ENCODE results near the gene ANHX.

ANHX gene

DNA sequence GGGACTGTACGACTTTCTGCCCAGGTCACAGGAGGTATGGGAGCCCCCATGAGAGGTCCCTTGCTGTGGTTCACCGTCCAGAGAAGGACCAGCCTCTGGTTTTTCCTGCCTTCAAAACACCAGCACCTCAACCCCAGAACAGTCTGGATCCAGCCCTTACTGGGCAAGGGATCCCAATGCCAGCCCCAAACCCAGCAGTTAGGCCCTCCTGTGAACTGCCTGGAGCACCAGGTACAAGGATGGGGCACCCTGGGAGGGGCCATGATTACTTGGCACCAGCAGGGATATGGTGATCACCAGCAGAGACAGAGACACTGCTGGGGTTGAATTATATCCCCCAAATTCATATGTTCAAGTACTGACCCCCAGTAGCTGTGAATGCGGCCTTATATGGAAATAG lies 20.0 kb downstream of the ANHX start:
- DNase-seq: no peak
- Histone ChIP-seq H3K27ac (no peak overlapping the region), H3K27me3 (replicated peaks) (no peaks in the 10 kb centered on the region), H3K36me3 (replicated peaks) (no peaks in the 10 kb centered on the region), H3K4me3 (ENCODE audit: low read depth, low read length) (no peak overlapping the region)
- TF ChIP-seq, protein P1, sequence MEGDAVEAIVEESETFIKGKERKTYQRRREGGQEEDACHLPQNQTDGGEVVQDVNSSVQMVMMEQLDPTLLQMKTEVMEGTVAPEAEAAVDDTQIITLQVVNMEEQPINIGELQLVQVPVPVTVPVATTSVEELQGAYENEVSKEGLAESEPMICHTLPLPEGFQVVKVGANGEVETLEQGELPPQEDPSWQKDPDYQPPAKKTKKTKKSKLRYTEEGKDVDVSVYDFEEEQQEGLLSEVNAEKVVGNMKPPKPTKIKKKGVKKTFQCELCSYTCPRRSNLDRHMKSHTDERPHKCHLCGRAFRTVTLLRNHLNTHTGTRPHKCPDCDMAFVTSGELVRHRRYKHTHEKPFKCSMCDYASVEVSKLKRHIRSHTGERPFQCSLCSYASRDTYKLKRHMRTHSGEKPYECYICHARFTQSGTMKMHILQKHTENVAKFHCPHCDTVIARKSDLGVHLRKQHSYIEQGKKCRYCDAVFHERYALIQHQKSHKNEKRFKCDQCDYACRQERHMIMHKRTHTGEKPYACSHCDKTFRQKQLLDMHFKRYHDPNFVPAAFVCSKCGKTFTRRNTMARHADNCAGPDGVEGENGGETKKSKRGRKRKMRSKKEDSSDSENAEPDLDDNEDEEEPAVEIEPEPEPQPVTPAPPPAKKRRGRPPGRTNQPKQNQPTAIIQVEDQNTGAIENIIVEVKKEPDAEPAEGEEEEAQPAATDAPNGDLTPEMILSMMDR (IDR thresholded peaks at IDR 0.05; ENCODE audit: low read depth, low read length, missing control alignments): no peak
- in situ Hi-C loops (cut with HindIII; ENCODE audit: low pct_ligation_motif_present, low sequenced_read_pairs): no loop called here

GRCh38 chr12:133206390-133206789 lies 29.3 kb downstream of the ANHX start:
- in situ Hi-C loops (cut with HindIII; ENCODE audit: low pct_ligation_motif_present, low sequenced_read_pairs): no loop called here
- TF ChIP-seq, protein P1 (IDR thresholded peaks at IDR 0.05; ENCODE audit: low read depth, low read length, missing control alignments): no peak
- no peak for DNase-seq
- H3K27ac ChIP-seq: no peak overlapping the region
- H3K4me3 ChIP-seq (ENCODE audit: low read depth, low read length): no peak overlapping the region
- H3K36me3 ChIP-seq (replicated peaks): peaks cover 22% of the 10 kb centered on the region
- no peaks in the 10 kb centered on the region for H3K27me3 ChIP-seq (replicated peaks)

DNA sequence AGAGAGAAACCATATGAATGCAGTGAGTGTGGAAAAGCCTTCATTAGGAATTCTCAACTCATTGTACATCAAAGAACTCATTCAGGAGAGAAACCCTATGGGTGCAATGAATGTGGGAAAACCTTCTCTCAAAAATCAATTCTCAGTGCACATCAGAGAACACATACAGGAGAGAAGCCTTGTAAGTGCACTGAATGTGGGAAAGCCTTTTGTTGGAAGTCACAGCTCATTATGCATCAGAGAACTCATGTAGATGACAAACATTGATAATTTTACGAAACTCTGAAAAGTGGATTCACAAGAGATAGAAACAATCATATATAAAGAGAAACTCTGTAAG lies 31.4 kb downstream of the ANHX start:
- no peak overlapping the region for H3K4me3 ChIP-seq (ENCODE audit: low read depth, low read length)
- no peaks in the 10 kb centered on the region for H3K27me3 ChIP-seq (replicated peaks)
- in situ Hi-C loops (cut with HindIII; ENCODE audit: low pct_ligation_motif_present, low sequenced_read_pairs): no loop called here
- no peak for DNase-seq
- TF ChIP-seq, protein P1 (IDR thresholded peaks at IDR 0.05; ENCODE audit: low read depth, low read length, missing control alignments): no peak
- H3K36me3 ChIP-seq (replicated peaks): peaks cover 29% of the 10 kb centered on the region
- H3K27ac ChIP-seq: no peak overlapping the region

GRCh38 chr12:133203344-133204263 lies 32.1 kb downstream of the ANHX start:
- TF ChIP-seq, protein P1 (IDR thresholded peaks at IDR 0.05; ENCODE audit: low read depth, low read length, missing control alignments): no peak
- in situ Hi-C loops (cut with HindIII; ENCODE audit: low pct_ligation_motif_present, low sequenced_read_pairs): no loop called here
- Histone ChIP-seq H3K36me3 (replicated peaks) (peaks cover 29% of the 10 kb centered on the region), H3K27me3 (replicated peaks) (no peaks in the 10 kb centered on the region), H3K4me3 (ENCODE audit: low read depth, low read length) (no peak overlapping the region), H3K27ac (no peak overlapping the region)
- no peak for DNase-seq

DNA sequence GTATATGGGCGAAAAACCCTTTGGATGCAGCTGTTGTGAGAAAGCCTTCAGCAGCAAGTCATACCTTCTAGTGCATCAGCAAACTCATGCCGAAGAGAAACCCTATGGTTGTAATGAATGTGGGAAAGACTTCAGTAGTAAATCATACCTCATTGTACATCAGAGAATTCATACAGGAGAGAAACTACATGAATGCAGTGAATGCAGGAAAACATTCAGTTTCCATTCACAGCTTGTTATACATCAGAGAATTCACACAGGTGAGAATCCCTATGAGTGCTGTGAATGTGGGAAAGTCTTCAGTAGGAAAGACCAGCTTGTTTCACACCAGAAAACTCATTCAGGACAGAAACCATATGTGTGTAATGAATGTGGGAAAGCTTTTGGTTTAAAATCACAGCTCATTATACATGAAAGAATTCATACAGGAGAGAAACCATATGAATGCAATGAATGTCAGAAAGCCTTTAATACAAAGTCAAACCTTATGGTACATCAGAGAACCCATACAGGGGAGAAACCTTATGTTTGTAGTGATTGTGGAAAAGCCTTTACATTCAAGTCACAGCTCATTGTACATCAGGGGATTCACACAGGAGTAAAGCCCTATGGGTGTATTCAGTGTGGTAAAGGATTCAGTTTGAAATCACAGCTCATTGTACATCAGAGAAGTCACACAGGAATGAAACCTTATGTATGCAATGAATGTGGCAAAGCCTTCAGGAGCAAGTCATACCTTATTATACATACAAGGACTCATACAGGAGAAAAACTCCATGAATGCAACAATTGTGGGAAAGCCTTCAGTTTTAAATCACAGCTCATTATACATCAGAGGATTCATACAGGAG lies 33.0 kb downstream of the ANHX start:
- H3K36me3 ChIP-seq (replicated peaks): peaks cover 29% of the 10 kb centered on the region
- in situ Hi-C loops (cut with HindIII; ENCODE audit: low pct_ligation_motif_present, low sequenced_read_pairs): no loop called here
- DNase-seq: no peak
- no peak overlapping the region for H3K27ac ChIP-seq
- no peaks in the 10 kb centered on the region for H3K27me3 ChIP-seq (replicated peaks)
- no peak overlapping the region for H3K4me3 ChIP-seq (ENCODE audit: low read depth, low read length)
- TF ChIP-seq, protein P1 (IDR thresholded peaks at IDR 0.05; ENCODE audit: low read depth, low read length, missing control alignments): no peak
